Measurements from ENCODE around the gene STING1. TPM values are rescaled to one million over a fixed set of nuclear protein-coding genes. Genes with fewer than 3 reads are reported as not detected.
"Not testable (repeated sequence)": the region's sequence is repeated elsewhere in the genome, so short reads cannot be mapped to it uniquely, and the experiment has no call there.

Gene STING1
- total RNA-seq, result 26.6 to 59.2 TPM (median 58.4 TPM) in 3 replicates
- long read RNA-seq, transcript TMEM173-201 (8 exons, 1,771 nt), result major isoform, 70 of 106 reads
- long read RNA-seq, partial matches to known transcripts, result 15 of 106 reads
- long read RNA-seq, other reads (novel, unspliced or antisense), result 21 of 106 reads

- peaks cover 12% of the 10 kb centered on the region for H3K36me3 Mint-ChIP-seq (ENCODE audit: low read depth)
- H3K9me3 Mint-ChIP-seq (ENCODE audit: low read depth), result no peaks in the 10 kb centered on the region
- peak; percentile 26 for TF ChIP-seq CTCF (IDR thresholded peaks at IDR 0.05)
- H3K4me1 Mint-ChIP-seq (ENCODE audit: low read depth), result peaks cover 34% of the 10 kb centered on the region
- peak within 1 kb of the TSS; percentile 84 for H3K4me3 Mint-ChIP-seq (ENCODE audit: unreplicated experiment)
- H3K27ac Mint-ChIP-seq (ENCODE audit: unreplicated experiment), result peak within 1 kb of the TSS; percentile 100
- no peaks in the 10 kb centered on the region for H3K27me3 Mint-ChIP-seq (ENCODE audit: low read depth)
- no peak for DNase-seq (ENCODE audit: low spot score)
Measured at GRCh38 chr5:139482050-139482889, at the start of gene STING1. Gene STING1 (minus strand): TSS chr5:139482758. CDS start chr5:139481704, 1,054 bp downstream.

GRCh38 chr5:139531772-139532169 is 49.2 kb upstream of the STING1 start:
- Mint-ChIP-seq H3K27ac (ENCODE audit: unreplicated experiment) (no peak overlapping the region), H3K36me3 (ENCODE audit: low read depth) (no peaks in the 10 kb centered on the region), H3K9me3 (ENCODE audit: low read depth) (peaks cover 2% of the 10 kb centered on the region), H3K4me1 (ENCODE audit: low read depth) (no peaks in the 10 kb centered on the region), H3K27me3 (ENCODE audit: low read depth) (no peaks in the 10 kb centered on the region), H3K4me3 (ENCODE audit: unreplicated experiment) (no peak overlapping the region)
- no peak for TF ChIP-seq CTCF (IDR thresholded peaks at IDR 0.05)
- DNase-seq (ENCODE audit: low spot score), result no peak

- not testable (repeated sequence) for DNase-seq (ENCODE audit: low spot score); H3K27me3 Mint-ChIP-seq (ENCODE audit: low read depth); H3K9me3 Mint-ChIP-seq (ENCODE audit: low read depth); H3K4me3 Mint-ChIP-seq (ENCODE audit: unreplicated experiment); H3K4me1 Mint-ChIP-seq (ENCODE audit: low read depth); H3K27ac Mint-ChIP-seq (ENCODE audit: unreplicated experiment); H3K36me3 Mint-ChIP-seq (ENCODE audit: low read depth)
Measured at GRCh38 chr5:139530079-139530478, 47.5 kb upstream of the STING1 start.

GRCh38 chr5:139528695-139529094 is 46.1 kb upstream of the STING1 start:
- not testable (repeated sequence) for H3K27me3 Mint-ChIP-seq (ENCODE audit: low read depth); H3K4me1 Mint-ChIP-seq (ENCODE audit: low read depth); DNase-seq (ENCODE audit: low spot score); H3K9me3 Mint-ChIP-seq (ENCODE audit: low read depth); H3K36me3 Mint-ChIP-seq (ENCODE audit: low read depth); H3K27ac Mint-ChIP-seq (ENCODE audit: unreplicated experiment); H3K4me3 Mint-ChIP-seq (ENCODE audit: unreplicated experiment)

GRCh38 chr5:139527896-139528467 is 45.4 kb upstream of the STING1 start:
- not testable (repeated sequence) for H3K4me3 Mint-ChIP-seq (ENCODE audit: unreplicated experiment); H3K27ac Mint-ChIP-seq (ENCODE audit: unreplicated experiment); DNase-seq (ENCODE audit: low spot score); H3K36me3 Mint-ChIP-seq (ENCODE audit: low read depth); H3K9me3 Mint-ChIP-seq (ENCODE audit: low read depth); H3K4me1 Mint-ChIP-seq (ENCODE audit: low read depth); H3K27me3 Mint-ChIP-seq (ENCODE audit: low read depth)

GRCh38 chr5:139527090-139527470 is 44.5 kb upstream of the STING1 start:
- H3K9me3 Mint-ChIP-seq (ENCODE audit: low read depth); DNase-seq (ENCODE audit: low spot score); H3K27ac Mint-ChIP-seq (ENCODE audit: unreplicated experiment); H3K36me3 Mint-ChIP-seq (ENCODE audit: low read depth); H3K27me3 Mint-ChIP-seq (ENCODE audit: low read depth); H3K4me3 Mint-ChIP-seq (ENCODE audit: unreplicated experiment); H3K4me1 Mint-ChIP-seq (ENCODE audit: low read depth): not testable (repeated sequence)

GRCh38 chr5:139526309-139527089 is 43.9 kb upstream of the STING1 start:
- not testable (repeated sequence) for DNase-seq (ENCODE audit: low spot score); H3K9me3 Mint-ChIP-seq (ENCODE audit: low read depth); H3K27me3 Mint-ChIP-seq (ENCODE audit: low read depth); H3K36me3 Mint-ChIP-seq (ENCODE audit: low read depth); H3K4me1 Mint-ChIP-seq (ENCODE audit: low read depth); H3K4me3 Mint-ChIP-seq (ENCODE audit: unreplicated experiment); H3K27ac Mint-ChIP-seq (ENCODE audit: unreplicated experiment)

GRCh38 chr5:139525586-139526308 is 43.2 kb upstream of the STING1 start:
- not testable (repeated sequence) for H3K27me3 Mint-ChIP-seq (ENCODE audit: low read depth); H3K9me3 Mint-ChIP-seq (ENCODE audit: low read depth); H3K4me1 Mint-ChIP-seq (ENCODE audit: low read depth); H3K4me3 Mint-ChIP-seq (ENCODE audit: unreplicated experiment); DNase-seq (ENCODE audit: low spot score); H3K36me3 Mint-ChIP-seq (ENCODE audit: low read depth)
- peak overlapping the region; percentile 61 for H3K27ac Mint-ChIP-seq (ENCODE audit: unreplicated experiment)

All from chondrocyte (in vitro differentiated cells).